CD4-positive, alpha-beta T cell treated with Interleukin-1 beta for 1 hour (primary cell): ENCODE measurements around the gene CCDC116.

Experiments
- DNase-seq, 2 donors: peaks; one replicate each; pipeline ENCODE4 v3.0.0-alpha.2; 2020 to 2022

The CCDC116 gene

DNA sequence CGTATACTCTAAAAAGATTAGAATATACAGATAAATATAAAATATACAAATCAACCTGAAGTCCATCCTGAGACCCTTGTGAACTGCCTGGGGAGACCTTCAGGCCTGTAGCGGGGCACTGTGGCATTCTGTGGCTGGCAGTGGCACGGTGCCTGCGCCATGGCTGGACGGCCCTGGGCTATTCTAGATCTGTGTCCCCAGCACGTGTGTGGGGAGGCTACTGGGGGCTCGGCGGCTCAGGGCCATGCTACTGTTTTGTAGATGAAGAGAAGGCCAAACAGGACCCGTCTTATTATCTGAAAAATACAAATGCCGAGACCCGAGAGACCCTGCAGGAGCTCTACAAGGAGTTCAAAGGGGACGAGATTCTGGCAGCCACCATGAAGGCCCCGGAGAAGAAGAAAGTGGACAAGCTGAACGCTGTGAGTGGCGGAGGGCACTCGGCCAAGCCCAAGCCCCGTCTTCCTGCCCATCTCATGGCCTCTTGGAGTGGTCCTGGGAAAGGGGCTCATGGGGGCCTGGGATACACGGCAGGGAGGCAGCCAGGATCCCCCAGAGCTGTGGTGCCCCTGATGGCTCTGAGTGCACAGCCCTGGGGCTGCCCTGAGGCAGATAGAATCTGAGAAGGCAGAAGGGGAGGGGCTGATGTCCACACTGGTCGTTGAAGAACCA is 52.1 kb downstream of the CCDC116 start:
- no peak for DNase-seq

DNA sequence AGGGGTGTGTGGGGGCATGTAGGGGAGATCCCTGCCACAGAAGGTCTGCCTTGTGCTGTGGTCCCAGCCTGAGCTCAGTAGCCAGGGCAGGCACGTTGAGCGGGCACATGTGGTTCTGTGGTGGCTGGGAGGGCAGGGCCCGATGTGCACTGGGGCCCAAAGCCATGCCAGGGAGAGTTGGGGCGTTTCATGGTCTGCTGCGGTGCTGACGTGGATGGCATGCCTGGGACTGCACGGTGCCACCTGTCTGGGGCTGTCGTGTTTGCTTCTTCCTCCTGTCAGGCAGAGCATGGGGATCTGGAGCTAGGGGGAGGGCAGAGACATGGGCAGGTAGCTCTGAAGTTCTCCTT is 52.6 kb downstream of the CCDC116 start:
- DNase-seq, result no peak

GRCh38 chr22:21686193-21686608 is 53.6 kb downstream of the CCDC116 start:
- DNase-seq, result no peak
